Putamen (tissue), 1 donor: ENCODE data around the gene BRSK2.

ENCODE experiments used
- DNase-seq: peaks from one replicate; pipeline ENCODE4 v3.0.0-alpha.2; 2016; ENCODE audit warnings: low spot score

The BRSK2 gene

GRCh38 chr11:1375955-1376258 lies 13.8 kb upstream of the BRSK2 start:
- no peak for DNase-seq

- no peak for DNase-seq
Observed at GRCh38 chr11:1377231-1377780, 12.4 kb upstream of the BRSK2 start.

- no peak for DNase-seq
Observed at GRCh38 chr11:1381793-1382425, 7.8 kb upstream of the BRSK2 start.

- DNase-seq: no peak
Observed at GRCh38 chr11:1382429-1382828, 7.3 kb upstream of the BRSK2 start.

- peak; percentile 60 for DNase-seq
Observed at GRCh38 chr11:1382831-1383607, 6.7 kb upstream of the BRSK2 start.

- DNase-seq: no peak
Observed at GRCh38 chr11:1384199-1384970, 5.3 kb upstream of the BRSK2 start.

- DNase-seq: no peak
Observed at GRCh38 chr11:1387521-1387920, 2.2 kb upstream of the BRSK2 start.

GRCh38 chr11:1387961-1388762 lies 1.6 kb upstream of the BRSK2 start:
- no peak for DNase-seq

GRCh38 chr11:1388763-1389102 lies 1.0 kb upstream of the BRSK2 start:
- no peak for DNase-seq

- peak; percentile 95 for DNase-seq
Observed at GRCh38 chr11:1389103-1389931, 417 bp upstream of the BRSK2 start.

GRCh38 chr11:1390569-1391164 lies 933 bp downstream of the BRSK2 start:
- peak; percentile 48 for DNase-seq

- DNase-seq: peak; percentile 75
Observed at GRCh38 chr11:1391165-1392075, 1.7 kb downstream of the BRSK2 start.

GRCh38 chr11:1392111-1392510 lies 2.4 kb downstream of the BRSK2 start:
- no peak for DNase-seq

- DNase-seq: no peak
Observed at GRCh38 chr11:1392561-1392960, 2.8 kb downstream of the BRSK2 start.

GRCh38 chr11:1393038-1393710 lies 3.4 kb downstream of the BRSK2 start:
- DNase-seq: no peak

- DNase-seq: no peak
Observed at GRCh38 chr11:1394936-1395772, 5.4 kb downstream of the BRSK2 start.

- no peak for DNase-seq
Observed at GRCh38 chr11:1395773-1396374, 6.1 kb downstream of the BRSK2 start.

- no peak for DNase-seq
Observed at GRCh38 chr11:1396375-1396841, 6.7 kb downstream of the BRSK2 start.
